Astrocyte (in vitro differentiated cells and primary cell): ENCODE results near the gene ADM.

Experiments
- EZH2 ChIP-seq: IDR thresholded peaks from 2 replicates; pipeline ENCODE4 v1.6.1; 2012; ENCODE audit warnings: mild to moderate bottlenecking, low read length, inconsistent platforms; ENCODE audit not compliant: insufficient read depth
- TF ChIP-seq, protein P1 (sequence below): IDR thresholded peaks from 2 replicates; pipeline ENCODE4 v1.5.1; 2011; ENCODE audit warnings: low read depth, mild to moderate bottlenecking, inconsistent platforms, low read length, moderate library complexity; ENCODE audit not compliant: insufficient read depth

DNA sequence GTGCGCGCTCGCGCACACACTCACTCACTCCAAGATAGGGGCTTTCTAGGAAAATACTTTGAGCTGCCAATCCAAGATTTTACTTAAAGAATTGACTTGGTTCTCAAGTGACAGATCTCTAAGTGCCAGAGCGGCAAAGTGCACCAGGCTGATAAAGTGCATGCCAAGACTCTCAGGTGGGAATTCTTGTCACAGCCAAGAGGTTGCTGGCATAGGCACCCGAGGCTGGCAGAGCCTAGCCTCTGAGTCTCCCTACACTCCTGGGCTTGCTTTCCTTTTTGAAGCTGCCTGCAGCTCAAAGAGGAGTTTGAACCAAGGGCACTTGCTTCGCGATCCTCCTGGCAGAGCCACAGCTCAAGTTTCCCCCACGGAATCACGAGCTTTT is 2.5 kb upstream of the ADM start:
- TF ChIP-seq, protein P1, sequence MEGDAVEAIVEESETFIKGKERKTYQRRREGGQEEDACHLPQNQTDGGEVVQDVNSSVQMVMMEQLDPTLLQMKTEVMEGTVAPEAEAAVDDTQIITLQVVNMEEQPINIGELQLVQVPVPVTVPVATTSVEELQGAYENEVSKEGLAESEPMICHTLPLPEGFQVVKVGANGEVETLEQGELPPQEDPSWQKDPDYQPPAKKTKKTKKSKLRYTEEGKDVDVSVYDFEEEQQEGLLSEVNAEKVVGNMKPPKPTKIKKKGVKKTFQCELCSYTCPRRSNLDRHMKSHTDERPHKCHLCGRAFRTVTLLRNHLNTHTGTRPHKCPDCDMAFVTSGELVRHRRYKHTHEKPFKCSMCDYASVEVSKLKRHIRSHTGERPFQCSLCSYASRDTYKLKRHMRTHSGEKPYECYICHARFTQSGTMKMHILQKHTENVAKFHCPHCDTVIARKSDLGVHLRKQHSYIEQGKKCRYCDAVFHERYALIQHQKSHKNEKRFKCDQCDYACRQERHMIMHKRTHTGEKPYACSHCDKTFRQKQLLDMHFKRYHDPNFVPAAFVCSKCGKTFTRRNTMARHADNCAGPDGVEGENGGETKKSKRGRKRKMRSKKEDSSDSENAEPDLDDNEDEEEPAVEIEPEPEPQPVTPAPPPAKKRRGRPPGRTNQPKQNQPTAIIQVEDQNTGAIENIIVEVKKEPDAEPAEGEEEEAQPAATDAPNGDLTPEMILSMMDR = no peak
- no peak for TF ChIP-seq EZH2
